ENCODE measurements around the gene EHMT1. TPM values are rescaled to one million over a fixed set of nuclear protein-coding genes. Genes with fewer than 3 reads are reported as not detected.
A peak's percentile ranks its signal among the peaks of the same experiment; 100 is the strongest.

EHMT1 gene
- total and polyA plus RNA-seq, 2 donors (not counting 1 experiment from before 2014, with no cell fraction given) = 101 to 394 TPM

DNA sequence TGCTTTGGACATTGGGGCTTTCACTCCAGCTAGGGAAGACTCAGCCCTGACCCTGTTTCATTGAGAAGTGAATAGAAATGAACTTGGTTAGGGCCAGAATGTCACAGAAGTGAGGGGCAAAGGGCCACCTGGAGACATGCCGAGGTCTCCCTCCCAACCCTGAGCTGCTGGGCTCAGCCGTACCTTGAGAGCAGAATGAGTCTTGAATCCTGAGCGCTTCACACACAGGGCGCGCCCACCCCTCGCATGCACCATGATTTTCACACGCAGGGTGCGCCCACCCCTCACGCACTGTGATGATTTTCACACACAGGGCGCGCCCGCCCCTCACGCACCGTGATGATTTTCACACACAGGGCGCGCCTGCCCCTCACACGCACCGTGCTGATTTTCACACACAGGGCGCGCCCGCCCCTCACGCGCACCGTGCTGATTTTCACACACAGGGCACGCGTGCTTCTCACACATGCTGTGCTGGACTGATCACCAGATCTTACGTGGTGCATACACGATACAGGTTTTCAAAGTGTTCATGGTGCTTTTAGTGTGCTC is 99.0 kb downstream of the EHMT1 start:
- ChIA-PET POLR2A (no interaction called here), CTCF (interaction anchor here (0.7 to 1.3 kb wide), 2 partner anchors 21 to 45 kb away, joined by 3 to 4 read pairs; no protein-coding TSS in a partner anchor)
- Histone ChIP-seq H3K79me2 (ENCODE audit: control insufficient read depth, insufficient read depth, low read length) (peaks cover 9% of the 10 kb centered on the region), H3K4me2 (replicated peaks; ENCODE audit: low read depth, low read length, poor library complexity, severe bottlenecking) (no peak overlapping the region), H2AFZ (ENCODE audit: insufficient read depth, low read depth, low read length, poor library complexity, severe bottlenecking) (no peak overlapping the region), H3K36me3 (replicated peaks in 1 of 2; ENCODE audit: control extremely low read depth in 1 of 2, control insufficient read depth in 1 of 2, extremely low read depth in 1 of 2, insufficient read depth in 2 of 2, low read length in 1 of 2) (peaks cover 12 to 38% of the 10 kb centered on the region in 2 experiments), H3K9ac (ENCODE audit: low read length) (no peak overlapping the region), H3K4me1 (ENCODE audit: control insufficient read depth in 2 of 2, insufficient read depth in 2 of 2, low read length in 2 of 2) (peaks cover 26 to 34% of the 10 kb centered on the region in 2 donors), H4K20me1 (ENCODE audit: control insufficient read depth, insufficient read depth, low read length, poor library complexity, severe bottlenecking) (no peaks in the 10 kb centered on the region), H3K27ac (ENCODE audit: low read length in 2 of 2) (no peak overlapping the region), H3K9me3 (ENCODE audit: control extremely low read depth in 1 of 3, control insufficient read depth in 2 of 3, insufficient read depth in 1 of 3, low read length in 2 of 3) (peaks cover 3 to 43% (median 15%) of the 10 kb centered on the region in 3 donors), H3K27me3 (replicated peaks in 1 of 4; ENCODE audit: control extremely low read depth in 1 of 4, control insufficient read depth in 3 of 4, insufficient read depth in 4 of 4, low read length in 3 of 4) (no peaks in the 10 kb centered on the region), H3K4me3 (ENCODE audit: control extremely low read depth in 1 of 5, extremely low read depth in 1 of 5, insufficient read depth in 1 of 5, low read depth in 2 of 5, low read length in 4 of 5) (no peak overlapping the region)
- no peak overlapping the region for H3K4me3 Mint-ChIP-seq
- DNase-seq = no peak
- peaks cover 35% of the 10 kb centered on the region for H3K4me1 Mint-ChIP-seq
- no peak for ATAC-seq (ENCODE audit: low read depth)
- H3K9me3 Mint-ChIP-seq (ENCODE audit: insufficient read depth) = peaks cover 6% of the 10 kb centered on the region
- H3K27me3 Mint-ChIP-seq = no peaks in the 10 kb centered on the region
- TF ChIP-seq, protein P1, sequence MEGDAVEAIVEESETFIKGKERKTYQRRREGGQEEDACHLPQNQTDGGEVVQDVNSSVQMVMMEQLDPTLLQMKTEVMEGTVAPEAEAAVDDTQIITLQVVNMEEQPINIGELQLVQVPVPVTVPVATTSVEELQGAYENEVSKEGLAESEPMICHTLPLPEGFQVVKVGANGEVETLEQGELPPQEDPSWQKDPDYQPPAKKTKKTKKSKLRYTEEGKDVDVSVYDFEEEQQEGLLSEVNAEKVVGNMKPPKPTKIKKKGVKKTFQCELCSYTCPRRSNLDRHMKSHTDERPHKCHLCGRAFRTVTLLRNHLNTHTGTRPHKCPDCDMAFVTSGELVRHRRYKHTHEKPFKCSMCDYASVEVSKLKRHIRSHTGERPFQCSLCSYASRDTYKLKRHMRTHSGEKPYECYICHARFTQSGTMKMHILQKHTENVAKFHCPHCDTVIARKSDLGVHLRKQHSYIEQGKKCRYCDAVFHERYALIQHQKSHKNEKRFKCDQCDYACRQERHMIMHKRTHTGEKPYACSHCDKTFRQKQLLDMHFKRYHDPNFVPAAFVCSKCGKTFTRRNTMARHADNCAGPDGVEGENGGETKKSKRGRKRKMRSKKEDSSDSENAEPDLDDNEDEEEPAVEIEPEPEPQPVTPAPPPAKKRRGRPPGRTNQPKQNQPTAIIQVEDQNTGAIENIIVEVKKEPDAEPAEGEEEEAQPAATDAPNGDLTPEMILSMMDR (IDR thresholded peaks at IDR 0.05) = no peak
- no peak for TF ChIP-seq EZH2 (IDR thresholded peaks at IDR 0.05; ENCODE audit: borderline replicate concordance, insufficient read depth, low read depth, low read length, poor library complexity, severe bottlenecking)
- peak overlapping the region; percentile 81 for H3K27ac Mint-ChIP-seq
- WGBS (ENCODE audit: insufficient coverage) = 99% methylated on average over 27 of the region's 28 CpGs
- intact Hi-C loops (cut with micrococcal nuclease) = no loop called here

- H3K36me3 ChIP-seq (replicated peaks in 1 of 2; ENCODE audit: control extremely low read depth in 1 of 2, control insufficient read depth in 1 of 2, extremely low read depth in 1 of 2, insufficient read depth in 2 of 2, low read length in 1 of 2) = peaks cover 12 to 38% of the 10 kb centered on the region in 2 experiments
- H3K27ac ChIP-seq (ENCODE audit: low read length in 2 of 2) = no peak overlapping the region
- DNase-seq = no peak
- no peaks in the 10 kb centered on the region for H3K27me3 ChIP-seq (replicated peaks in 1 of 4; ENCODE audit: control extremely low read depth in 1 of 4, control insufficient read depth in 3 of 4, insufficient read depth in 4 of 4, low read length in 3 of 4)
- intact Hi-C loops (cut with micrococcal nuclease) = no loop called here
- 98% methylated on average over 7 of the region's 9 CpGs for WGBS (ENCODE audit: insufficient coverage)
- H3K79me2 ChIP-seq (ENCODE audit: control insufficient read depth, insufficient read depth, low read length) = peaks cover 14% of the 10 kb centered on the region
- TF ChIP-seq EZH2 (IDR thresholded peaks at IDR 0.05; ENCODE audit: borderline replicate concordance, insufficient read depth, low read depth, low read length, poor library complexity, severe bottlenecking) = no peak
- TF ChIP-seq, protein P1 (IDR thresholded peaks at IDR 0.05) = no peak
- Mint-ChIP-seq H3K9me3 (ENCODE audit: insufficient read depth) (peaks cover 6% of the 10 kb centered on the region), H3K4me1 (peaks cover 37% of the 10 kb centered on the region), H3K4me3 (no peak overlapping the region), H3K27ac (no peak overlapping the region), H3K27me3 (no peaks in the 10 kb centered on the region)
- peaks cover 39 to 40% of the 10 kb centered on the region in 2 donors for H3K4me1 ChIP-seq (ENCODE audit: control insufficient read depth in 2 of 2, insufficient read depth in 2 of 2, low read length in 2 of 2)
- H3K4me3 ChIP-seq (ENCODE audit: control extremely low read depth in 1 of 5, extremely low read depth in 1 of 5, insufficient read depth in 1 of 5, low read depth in 2 of 5, low read length in 4 of 5) = no peak overlapping the region
- no peak overlapping the region for H3K9ac ChIP-seq (ENCODE audit: low read length)
- no peaks in the 10 kb centered on the region for H4K20me1 ChIP-seq (ENCODE audit: control insufficient read depth, insufficient read depth, low read length, poor library complexity, severe bottlenecking)
- H2AFZ ChIP-seq (ENCODE audit: insufficient read depth, low read depth, low read length, poor library complexity, severe bottlenecking) = no peak overlapping the region
- peaks cover 2 to 56% (median 12%) of the 10 kb centered on the region in 3 donors for H3K9me3 ChIP-seq (ENCODE audit: control extremely low read depth in 1 of 3, control insufficient read depth in 2 of 3, insufficient read depth in 1 of 3, low read length in 2 of 3)
- H3K4me2 ChIP-seq (replicated peaks; ENCODE audit: low read depth, low read length, poor library complexity, severe bottlenecking) = no peak overlapping the region
- CTCF ChIA-PET = interaction anchor here (1.3 kb wide), 1 partner anchor 46 kb away, joined by 4 read pairs; no protein-coding TSS in a partner anchor
- no peak for ATAC-seq (ENCODE audit: low read depth)
- POLR2A ChIA-PET = no interaction called here
Measured at GRCh38 chr9:137719194-137719593, 100.4 kb downstream of the EHMT1 start.
